ENCODE data around the gene CNBP. TPM values are rescaled to one million over a fixed set of nuclear protein-coding genes. Genes with fewer than 3 reads are reported as not detected.
"Not testable (repeated sequence)": the region's sequence is repeated elsewhere in the genome, so short reads cannot be mapped to it uniquely, and the experiment has no call there.

CNBP gene
- polyA plus RNA-seq (2013, experiment 1 of 2; ENCODE audit: insufficient read length), result 173 TPM
- 179 TPM for polyA plus RNA-seq (2013, experiment 2 of 2; ENCODE audit: insufficient read length)

DNA sequence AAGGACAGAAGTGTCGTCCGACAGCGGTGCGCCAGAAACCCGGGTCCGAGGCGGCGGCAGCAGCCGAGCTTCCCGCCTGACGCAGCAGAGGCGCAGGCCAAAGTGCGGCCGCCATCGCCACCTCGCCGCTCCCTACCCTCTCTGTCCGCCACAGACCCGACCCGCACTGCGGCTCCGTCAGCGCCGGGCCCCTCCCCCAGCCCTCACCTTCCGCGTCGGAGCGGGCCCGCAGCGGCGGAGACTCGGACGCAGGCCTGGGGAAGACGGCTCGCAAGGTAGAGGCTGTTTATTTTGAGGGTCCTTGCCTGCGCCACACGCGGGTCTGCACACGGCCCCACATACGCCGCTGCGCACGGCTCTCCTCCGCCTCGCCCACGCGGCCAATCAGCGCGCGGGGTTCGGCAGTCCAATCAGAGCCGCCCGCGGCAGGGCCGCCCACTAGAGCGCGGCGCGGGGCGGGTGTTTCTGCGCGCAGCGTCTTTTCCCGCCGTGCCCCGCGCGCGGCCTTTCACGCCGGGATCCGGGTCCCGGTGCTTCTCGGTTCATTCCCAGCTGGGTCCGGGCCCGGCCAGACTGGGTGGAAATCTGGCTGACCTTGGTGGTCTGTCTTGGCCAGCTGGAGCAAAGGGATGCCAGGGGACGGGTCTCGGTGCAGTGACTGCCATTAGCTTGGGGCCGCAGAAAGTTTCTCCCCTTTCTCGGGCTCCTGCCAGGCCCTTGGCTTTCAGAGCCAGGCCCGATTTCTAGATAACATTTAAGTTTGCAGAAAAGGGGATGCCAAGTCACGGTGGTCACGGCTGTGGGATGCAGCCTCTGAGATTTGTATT lies at the start of gene CNBP:
TSS of gene CNBP (minus strand) at position 328 of the 827 bp plus-strand sequence. CDS start 12,139 bp downstream, outside the sequence.
- peak; percentile 95 for DNase-seq

DNA sequence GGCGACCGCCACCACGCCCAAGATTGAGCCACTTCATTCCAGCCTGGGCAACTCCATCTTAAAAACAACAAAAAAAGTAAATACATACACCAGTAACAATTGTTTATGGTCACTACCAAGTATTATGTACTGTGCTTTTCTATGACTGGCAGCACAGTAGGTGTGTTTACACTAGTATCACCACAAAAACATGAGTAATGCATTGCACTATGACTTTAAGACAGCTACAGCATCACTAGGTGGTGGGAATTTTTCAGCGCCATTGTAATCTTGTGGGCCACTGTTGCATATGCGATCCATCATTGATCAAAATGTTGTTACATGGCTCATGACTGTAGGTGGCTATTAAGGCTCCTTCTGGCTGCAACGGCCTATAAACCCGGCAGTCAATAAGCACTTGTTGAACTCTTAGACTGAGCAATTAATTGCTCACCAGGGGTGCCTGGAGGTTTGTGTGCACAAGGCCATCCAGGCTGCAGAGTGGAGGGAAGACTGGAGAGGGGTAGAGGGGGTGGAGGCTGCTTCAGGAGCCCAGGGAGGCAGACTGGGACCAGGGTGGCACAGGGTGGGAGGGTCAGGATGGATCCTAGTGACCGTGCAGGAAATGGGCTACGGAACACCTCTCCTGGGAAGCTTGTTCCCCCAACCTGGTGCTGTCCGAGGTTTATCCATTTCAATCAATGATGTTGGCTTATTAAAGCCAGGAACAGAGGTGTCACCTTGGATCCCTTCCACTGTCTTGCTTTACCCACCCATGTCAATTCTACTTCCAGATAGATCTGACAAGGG lies 47.8 kb upstream of the CNBP start:
- DNase-seq, result no peak

DNA sequence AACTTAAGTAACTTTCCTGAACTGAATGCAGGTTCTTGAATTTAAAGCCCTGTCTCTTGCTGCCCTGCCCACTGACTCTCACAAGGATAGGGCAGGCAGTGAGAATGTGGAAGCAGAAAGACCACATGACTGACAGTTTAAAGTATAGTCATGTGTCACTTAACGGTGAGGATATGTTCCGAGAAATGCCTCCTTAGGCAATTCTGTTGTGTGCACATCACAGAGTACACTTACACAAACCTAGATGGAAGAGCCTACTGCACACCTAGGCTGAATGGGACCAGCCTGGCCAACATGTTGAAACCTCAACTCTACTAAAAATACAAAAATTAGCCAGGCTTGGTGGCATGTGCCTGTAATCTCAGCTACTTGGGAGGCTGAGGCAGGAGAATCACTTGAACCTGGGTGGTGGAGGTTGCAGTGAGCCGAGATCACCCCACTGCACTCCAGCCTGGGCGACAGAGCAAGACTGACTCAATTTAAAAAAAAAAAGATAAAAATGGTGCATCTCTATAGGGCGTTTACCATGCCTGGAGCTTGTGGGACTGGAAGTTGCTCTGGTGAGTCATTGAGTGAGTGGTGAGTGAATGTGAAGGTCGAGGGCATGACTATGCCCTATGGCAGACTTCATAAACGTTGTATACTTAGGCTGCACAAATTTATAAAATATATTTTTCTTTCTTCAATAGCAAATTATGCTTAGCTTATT lies 46.8 kb upstream of the CNBP start:
- DNase-seq, result peak; percentile 74

DNA sequence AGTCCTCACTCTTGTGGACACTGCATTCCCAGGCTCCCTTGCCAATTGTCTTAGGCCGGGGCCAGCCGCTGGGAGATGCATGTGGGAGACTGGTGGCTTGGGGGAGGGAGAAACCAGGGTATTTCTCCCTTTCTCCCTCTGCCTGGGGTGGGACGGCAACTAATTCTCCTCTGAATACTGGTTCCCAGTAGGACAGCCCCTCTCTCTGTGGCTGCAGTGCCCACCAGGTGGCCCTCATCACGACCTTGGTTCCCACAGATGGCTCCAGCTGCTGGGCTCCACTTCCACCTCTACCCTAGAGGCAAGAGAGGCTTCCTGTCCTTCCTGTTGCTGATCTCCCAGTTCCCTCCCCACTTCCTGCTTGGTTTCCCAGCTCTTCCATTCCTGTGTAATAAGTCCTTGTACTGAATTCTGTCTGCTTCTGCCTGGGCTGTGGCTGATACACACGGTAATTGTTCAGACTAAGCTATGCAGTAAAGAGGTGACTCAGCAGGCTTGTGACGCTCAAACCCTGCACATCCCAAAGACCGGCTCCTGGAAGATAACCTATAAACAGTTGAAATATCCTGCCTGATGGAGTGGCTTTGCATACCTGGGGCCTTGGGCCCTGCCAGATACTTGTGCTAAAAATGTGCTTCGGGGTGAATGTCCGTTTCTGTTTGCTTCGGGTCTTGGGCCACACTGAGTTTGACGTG lies 45.3 kb upstream of the CNBP start:
- DNase-seq, result peak; percentile 59

DNA sequence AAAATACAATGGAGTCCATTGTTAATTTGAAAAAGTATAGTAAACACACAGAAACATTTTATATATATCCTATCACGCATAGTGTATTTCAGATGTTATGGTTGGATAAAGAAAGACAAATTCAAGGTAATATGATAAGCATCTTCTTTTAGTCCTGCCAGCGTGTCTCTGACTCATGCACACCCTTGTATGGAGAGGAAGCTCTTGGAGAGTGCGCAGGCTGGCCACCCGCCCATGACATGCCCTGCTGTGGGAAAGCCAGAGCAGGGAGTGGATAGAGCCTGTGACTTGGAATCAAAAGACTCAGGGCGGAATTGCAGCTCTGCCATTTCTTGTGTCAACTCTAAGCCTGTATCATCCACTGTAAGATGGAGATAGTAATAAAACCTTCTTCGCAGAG lies 42.7 kb upstream of the CNBP start:
- DNase-seq, result peak; percentile 77

DNA sequence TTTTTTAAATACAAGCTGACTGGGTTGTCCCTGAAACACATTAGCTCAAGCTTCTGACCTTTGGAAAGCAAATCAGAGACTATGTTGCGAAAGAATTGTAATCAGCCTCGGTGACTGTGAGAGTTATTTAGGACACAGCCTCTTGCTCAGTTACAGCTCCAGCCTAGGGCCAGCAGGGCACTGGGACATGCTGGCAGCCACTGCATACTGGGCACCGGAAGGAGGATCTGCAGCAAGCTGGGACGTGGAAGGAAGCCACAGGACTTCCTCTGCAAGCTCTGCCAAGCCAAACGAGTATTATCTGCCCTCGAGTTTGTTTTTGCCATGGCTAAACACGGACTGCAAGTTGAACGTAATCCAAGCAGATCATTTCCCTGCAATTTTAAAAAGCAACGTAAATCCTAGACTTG lies 41.3 kb upstream of the CNBP start:
- peak; percentile 45 for DNase-seq

DNA sequence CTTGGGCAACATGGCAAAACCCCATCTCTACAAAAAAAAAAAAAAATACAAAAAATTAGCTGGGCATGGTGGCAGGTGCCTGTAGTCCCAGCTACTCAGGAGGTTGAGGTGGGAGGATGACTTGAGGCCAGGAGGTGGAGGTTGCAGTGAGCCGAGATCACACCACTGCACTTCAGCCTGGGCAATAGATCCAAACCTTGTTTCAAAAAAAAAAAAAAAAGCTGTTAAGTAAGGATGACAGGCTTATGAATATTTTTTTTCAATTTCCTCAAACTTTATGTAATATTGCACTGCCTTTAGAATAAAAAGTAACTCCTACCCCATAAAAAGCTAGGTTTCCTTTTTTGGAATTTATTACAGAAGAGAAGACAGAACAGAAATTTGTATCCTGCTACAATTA lies 40.7 kb upstream of the CNBP start:
- not testable (repeated sequence) for DNase-seq

DNA sequence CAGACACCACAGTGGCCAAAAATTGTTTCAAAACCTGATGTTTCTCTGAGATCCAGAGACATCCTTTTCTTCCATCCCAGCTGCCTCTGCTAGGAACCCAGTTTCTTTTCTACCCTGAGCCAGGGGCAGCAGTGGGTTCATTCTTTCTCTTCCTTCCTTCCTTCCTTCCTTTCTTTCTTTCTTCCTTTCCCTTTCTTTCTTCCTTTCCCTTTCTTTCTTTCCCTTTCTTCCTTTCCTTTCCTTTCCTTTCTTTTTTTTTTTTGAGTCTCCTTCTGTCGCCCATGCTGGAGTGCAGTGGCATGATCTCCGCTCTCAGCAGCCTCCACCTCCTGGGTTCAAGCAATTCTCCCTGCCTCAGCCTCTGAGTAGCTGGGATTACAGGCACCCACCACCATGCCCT lies 35.0 kb upstream of the CNBP start:
- DNase-seq, result no peak

DNA sequence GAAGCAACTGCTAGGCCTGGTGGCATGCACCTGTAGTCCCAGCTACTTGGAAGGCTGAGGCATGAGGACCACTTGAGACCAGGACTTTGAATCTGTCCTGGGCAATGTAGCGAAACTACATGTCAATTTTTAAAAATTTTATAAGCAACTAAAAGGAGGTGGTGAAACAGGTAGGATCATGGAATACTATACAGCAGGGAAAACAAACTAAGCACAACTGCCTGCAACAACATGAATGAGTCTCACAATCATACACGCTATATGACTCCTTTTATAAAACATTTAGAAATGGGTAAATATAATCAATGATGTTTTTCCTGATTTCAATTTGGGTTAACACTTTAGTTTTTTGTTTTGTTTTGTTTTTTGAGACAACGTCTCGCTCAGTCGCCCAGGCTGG lies 29.5 kb upstream of the CNBP start:
- DNase-seq, result no peak

DNA sequence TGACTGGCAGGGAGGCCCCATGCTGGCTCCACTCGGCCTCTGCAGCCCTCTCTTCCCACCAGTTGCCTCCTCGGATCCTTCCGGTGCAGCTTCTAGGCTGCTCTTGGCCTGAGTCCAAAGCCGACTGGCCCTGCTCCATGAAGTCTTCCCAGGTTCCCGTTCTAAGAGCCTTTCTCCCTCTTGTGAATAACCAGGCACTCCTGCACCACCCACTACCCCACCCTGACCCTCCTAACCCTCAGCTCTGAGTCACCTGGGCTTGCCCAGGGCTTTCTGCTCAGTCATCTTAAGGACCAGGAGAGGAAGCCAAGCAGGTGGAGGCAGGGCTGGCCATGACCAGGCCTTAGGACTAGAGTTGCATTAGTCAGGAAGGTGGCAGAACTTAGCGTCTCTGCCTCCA lies 28.1 kb upstream of the CNBP start:
- peak; percentile 61 for DNase-seq

DNA sequence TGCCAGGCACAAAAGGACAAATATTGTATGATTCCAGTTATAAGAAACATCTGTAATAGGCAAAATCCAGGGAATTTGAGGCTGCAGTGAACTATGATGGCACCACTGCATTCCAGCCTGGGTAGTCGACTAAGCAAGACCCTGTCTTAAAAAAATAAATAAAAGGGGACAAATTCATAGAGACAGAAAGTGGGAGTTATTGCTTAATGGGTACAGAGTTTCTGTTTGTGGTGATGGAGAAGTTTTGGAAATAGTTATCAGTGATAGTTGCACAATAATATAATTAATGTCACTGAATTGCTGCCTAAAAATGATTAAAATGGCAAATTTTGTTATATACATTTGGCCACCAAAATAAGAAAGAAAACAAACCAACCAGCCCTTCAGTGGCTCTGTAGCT lies 27.6 kb upstream of the CNBP start:
- no peak for DNase-seq

DNA sequence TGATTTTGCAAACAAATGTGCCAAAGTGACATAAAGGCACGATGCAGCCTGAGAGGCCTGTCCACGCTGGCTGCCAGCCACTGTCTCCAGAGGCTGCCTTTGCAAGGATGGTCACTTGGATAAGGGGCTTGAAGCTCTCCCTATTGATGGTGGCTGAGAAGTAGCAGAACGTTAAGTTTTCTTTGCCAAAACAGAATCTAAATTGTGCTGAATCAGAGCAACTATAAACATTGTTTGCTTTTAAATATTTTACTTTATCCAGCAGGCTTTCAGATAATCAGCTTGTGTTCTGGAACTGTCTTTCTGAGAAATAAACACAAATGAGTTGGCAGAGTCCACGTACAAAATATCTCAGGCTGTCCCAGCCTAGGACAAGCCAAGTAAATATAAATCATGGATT lies 23.8 kb upstream of the CNBP start:
- no peak for DNase-seq

DNA sequence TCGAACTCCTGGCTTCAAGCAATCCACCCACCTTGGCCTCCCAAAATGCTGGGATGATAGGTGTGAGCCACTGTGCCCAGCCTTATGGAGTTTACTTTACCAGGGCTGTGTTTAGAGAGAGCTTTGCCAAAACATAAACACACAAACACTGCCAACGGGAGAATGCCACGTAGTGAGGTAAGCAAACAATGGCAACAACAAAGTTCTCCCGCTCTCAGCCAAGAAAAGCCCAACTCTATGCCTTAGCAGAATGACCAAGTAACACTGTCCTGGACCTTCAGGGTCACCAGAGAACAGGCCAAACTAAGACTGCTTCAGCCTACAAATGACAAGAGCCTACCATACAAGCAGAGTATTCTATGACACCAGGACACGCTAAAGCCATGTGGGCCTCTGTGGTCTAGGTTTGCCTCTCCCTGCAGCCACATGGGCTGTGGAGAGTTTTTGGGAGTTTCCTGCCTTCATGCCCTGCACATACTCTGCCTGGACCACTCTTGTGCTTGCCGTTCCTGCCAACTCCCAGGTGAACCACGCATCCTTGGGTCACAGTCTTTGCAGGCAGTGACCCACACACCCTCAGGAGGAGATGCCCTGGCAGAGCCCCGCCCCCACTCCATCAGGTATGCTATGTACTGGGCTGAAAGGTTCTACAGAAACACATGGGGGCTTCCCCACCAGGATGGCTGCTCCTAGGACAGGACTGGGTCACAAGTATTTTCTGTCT lies 21.6 kb upstream of the CNBP start:
- no peak for DNase-seq

DNA sequence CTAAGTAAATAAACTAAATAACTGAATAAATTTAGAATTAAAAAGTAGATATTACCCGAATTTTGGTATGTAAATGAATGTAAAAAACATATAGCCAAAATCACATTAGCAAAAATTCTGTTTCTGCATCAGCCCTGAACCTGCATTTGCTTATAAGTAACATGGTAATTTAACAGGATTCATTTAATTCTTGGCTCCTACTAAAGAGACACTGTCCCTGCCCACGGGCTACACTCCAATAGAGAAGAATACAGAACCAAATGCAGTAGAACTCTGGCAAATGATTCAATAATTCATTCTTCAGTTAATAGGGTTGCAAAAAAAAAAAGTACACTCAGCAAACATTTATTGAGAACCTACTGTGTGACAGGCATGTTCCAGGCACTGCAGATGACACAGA lies 20.8 kb upstream of the CNBP start:
- DNase-seq, result no peak

DNA sequence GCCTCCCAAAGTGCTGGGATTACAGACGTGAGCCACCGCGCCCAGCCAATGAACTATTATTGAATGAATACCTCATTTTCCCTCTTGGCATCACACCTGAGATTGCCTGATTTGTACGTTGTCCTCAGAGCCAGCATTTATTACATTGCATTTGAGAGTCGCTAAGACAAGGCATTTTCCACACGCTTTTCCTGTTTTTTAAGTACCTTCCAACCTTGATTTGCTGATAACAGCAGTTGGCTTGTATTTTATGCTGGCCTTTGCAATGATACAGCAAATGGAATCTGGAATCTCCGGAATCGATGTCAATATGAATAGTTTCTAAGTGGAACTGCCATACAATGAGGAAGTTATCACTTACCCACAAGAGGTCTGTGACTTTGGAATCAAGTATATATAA lies 15.7 kb upstream of the CNBP start:
- no peak for DNase-seq

DNA sequence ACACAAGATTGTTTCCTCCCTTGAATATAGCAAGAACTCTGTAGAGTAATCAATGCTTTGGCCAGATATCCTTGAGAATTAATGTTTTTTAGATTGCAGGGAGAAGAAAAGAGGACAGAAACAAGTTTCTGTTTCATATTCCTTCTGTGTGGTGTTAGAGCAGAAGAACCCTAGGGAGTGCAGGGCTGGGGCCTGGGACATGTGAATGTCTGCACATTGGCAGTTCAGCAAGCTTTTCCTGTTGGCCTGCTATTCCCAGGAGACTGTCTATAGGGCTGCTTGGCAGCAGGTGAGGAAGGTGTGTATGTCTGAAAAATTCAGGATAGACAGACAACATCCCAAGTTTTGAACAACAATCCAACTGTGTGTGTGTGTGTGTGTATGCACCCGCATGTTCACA lies 13.6 kb upstream of the CNBP start:
- DNase-seq, result no peak

DNA sequence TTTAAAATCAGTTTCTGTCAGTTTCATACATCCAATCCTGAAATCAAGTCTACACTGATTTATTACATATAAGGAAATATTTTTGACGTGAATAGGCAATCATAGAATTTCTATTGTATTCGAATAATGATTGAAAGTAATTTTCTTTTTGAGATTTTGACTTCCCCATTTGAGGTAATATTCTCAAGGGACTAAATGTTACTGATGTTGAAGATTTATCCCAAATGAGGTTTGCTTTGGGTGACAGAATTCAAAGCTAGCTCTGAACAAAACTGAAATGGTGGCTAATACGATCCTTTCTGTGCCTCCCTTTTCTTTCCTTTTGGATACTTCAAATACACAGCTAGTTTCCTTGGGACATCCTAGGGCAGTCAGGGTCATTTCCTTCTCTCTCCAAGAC lies 12.9 kb upstream of the CNBP start:
- DNase-seq, result no peak

DNA sequence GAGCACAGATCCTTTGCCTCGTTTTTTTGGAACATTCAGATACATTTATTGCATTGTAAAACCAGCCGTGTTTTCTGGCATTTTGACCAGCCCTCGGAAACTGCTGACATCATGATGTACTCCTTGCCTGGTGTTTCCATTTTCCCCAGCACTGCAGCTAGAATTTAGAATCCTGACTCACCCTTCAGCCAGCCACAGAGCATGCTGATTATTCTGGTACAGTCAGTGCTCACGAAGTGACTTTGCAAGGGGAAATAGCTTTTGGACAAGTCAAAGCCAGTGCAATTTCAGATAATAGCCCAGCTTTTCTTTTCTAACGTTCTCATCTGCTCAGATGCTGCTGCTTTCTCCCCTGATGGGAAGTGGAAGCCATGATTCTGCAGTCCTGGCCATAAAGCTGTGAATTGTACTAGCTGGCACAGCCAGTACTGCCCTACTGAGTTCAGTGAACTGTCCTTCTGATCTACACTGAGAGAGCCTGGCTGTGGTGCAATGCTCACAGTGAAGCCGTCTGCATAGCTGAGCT lies 12.1 kb upstream of the CNBP start:
- DNase-seq, result peak; percentile 92

DNA sequence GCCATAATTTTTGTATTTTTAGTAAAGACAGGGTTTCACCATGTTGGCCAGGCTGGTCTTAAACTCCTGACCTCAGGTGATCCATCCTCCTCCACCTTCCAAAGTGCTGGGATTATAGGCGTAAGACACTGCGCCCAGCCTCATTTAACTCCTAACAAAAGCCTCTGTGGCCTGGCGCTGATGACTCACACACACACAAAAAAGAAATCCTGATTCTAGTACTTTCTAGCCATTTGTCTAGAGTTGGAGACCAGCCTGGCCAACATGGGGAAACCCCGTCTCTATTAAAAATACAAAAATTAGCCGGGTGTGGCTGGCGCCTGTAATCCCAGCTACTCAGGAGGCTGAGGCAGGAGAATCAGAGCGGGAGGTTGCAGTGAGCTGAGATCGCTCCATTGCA lies 6.1 kb upstream of the CNBP start:
- DNase-seq, result not testable (repeated sequence)

DNA sequence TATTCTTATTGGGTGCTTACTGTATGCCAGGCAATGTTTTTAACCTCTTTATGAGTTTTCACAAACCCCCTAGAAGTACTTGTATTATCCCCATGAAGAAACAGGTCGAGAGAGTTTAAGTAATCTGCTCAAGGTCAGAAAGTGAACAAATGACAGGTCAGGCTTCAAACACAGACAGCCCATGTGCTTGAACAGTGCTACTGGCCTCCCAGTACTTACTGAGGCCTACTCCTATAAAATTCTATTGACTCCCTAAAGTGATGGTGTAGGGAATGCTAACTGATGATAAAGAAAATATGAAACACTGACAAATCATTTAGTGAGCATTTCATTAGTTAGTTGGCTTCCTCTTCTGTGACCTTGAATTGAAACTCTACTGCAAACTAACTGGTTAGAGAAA lies 4.2 kb upstream of the CNBP start:
- no peak for DNase-seq

DNA sequence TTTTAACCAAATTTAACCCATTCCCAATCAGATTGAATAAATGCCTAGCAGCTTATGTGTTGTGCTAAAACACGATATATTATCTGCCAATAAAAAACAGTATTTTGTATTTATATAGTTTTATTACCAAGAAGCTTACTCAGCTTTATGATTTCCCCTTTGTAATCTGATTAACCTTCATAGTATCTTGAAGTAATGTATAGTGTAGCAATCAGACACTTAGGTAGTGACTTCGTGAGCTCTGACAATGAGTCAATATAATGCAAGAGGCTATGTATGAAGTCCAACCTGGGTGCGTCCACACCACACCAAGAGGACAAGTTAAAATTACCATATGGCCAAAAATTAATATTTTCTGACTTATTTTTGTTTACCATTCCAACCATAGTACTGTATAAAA lies 2.1 kb upstream of the CNBP start:
- DNase-seq, result no peak
